ENCODE results near the gene HHATL.
"Not testable (repeated sequence)": the region's sequence is repeated elsewhere in the genome, so short reads cannot be mapped to it uniquely, and the experiment has no call there.

HHATL gene

DNA sequence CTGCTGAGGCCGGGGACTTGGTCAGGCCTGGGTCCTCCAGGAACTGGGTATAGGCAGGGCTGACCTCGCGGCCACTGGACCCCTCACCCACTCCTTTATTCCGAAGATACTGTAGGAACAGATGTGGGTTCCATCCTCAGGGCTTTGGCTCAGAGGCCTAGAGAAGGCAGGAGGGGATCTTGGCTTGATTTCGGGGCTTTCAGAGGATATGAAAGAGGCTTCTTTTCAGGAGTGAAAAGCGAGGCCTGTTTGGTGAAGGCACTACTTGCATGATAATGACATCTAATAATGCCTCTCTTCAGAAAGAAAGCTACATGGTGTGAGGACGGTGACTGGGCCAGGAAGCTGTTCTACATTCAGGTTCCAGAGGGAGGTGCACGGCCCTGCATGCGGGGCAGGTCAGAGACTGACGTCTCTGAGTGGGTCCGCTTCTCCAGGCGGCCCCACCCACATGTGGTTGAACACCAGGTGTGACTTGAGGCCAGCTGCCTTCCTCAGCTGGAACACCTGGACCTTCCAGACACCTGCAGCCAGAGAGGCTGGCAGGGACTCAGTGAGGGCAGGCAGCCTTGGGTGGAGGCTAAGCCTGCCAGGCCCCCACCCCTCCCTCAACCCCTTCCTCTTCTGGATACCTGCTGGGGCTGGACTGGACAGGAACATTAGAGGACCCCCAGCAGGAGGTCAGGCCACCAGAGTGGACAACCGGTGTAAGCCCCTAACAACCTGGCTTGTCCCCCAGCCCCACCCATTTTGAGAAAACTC is 31.1 kb upstream of the HHATL start:
- no peak for DNase-seq

DNA sequence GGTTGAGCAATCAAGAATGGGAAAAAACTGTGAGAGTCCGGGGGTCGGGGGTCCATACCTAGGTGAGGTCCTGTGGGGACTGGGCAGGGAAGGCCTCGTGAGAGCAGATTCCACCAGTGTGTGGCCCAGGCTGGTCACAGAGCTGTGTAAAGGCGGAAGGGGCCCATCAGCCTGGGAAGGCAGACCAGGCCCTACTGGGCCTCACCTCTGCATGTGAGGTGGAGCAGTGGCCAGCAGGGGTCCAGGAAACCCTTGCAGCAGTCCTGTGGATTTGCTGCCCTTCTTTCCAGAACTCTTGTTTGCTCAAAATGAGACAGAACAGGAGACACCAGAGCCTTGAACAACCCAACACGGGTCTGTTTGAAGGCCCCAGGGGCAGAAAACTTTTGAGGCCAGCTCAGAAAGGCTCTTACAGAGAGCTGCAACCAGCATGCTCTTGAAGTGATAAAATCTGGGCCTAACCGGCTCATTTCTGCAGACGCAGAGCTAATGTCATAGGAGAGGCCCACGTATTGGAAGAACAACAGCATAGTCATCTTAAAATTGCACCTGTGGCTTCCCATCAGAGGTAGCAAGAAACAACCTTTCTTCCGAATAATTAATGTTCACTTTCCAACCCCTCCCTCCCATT is 30.3 kb upstream of the HHATL start:
- DNase-seq = no peak

DNA sequence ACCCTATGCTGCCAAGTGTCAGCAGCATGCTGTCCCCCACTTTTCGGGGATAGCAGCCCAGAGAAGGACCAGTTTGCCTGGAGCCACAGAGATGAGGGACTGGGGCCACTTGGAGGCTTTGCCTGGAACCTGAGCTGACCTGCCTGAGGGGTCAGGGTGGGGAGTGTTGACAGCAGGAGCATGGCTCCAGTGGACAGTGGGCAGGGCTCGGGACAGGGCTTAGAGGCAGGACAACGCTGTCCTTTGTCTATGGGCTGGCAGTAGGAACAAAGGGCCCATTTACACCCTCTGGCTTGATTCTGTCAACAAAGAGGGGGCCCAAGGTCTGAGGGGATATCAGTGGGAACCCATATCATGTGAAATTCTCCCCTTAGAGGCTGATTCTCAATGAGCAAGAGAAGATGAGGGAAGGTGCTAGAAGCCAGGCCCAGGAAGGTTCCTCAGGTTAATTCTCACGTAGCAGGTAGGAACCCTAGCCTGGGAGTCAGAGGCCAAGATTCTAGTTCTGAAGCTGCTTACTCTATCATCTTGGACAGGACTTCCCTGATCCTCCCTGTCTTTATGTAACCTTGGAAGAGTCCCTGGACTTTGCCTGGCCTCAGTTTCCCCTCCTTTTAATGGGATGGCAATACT is 29.7 kb upstream of the HHATL start:
- DNase-seq = no peak

DNA sequence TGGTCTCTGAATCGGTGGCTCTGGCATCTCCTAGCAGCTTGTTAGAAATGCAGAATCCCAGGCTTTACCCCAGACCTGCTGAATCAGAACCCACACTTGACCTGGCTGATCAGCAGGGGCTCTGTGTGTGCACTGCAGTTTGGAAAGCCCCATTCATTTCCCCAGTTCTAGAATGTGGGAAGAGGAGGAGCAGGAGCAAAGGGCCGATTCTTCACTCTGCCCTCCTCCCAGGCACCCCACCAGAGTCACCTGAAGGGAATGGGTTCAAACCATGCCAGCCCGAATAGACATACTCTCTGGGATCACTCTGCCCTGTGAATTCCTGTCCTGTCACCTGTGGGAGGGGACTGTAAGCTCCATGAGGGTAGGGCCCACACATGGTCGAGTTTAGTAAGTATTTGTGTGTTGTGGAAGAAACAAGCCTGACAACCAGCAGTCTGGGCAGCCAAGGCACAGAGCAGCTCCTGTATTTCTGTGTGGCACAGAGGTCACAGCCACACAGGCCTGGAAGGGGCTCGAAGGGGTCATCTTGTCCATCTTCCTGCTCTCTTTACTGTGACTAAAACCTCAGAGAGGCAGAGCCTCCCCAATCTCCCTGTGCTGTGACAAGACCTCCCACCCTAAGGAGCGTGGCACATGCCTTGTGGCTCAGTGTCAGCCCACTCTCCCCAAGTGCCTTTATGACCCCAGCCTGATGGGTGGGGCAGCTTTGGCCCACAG is 29.0 kb upstream of the HHATL start:
- no peak for DNase-seq

DNA sequence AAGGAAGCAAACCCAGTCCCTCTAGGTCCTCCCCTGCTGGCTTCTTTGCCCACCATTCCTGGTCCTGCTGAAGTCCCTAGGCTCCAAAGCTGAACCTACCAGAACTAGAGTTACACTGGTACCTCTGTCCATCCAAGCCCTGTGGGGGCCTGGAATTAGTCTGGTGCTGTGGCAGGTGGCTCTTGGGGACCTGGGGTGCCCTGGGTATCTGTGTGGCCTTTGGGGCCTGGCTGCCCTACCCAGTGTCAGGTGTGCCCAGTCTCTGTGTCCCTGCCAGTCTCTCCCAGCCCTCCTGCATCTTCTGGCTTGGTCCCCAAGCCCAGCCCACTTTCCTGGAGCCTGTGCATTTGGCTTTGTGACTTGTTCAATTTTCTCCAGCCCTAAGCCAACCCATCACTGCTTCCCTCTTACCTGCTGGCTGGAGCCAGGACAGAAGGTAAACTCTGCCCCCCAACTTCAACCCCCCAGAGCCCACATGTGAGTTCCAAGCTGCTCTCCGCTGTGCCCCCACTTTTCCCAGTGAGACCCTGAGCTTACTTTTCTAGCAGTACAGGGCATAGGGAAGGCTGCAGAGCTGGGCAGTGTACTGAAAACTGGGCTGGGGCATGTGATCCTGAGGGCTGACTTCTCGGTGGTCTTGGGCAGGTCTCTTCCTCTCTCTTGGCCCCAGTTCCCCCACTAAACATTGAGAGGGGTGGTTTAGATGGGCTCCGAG is 28.3 kb upstream of the HHATL start:
- DNase-seq = no peak

DNA sequence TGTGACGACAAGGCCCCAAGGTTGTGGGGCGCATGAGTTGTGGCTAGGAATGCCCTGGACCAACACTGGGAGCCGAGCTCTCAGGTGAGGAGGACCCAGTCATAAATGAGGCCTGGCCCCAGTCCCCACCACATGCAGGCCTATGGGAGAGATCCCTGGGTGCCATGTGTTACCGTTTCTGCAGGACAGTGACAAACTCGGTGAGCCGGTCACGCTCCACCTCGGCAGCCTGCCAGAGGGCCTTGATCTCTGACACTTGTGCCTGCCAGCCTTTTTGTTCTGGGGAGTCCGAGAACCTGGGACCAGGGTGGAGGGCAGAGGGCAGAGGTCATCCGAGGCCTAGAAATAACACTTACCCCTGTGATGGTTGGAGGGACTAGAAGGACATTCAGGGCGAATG is 27.7 kb upstream of the HHATL start:
- no peak for DNase-seq

DNA sequence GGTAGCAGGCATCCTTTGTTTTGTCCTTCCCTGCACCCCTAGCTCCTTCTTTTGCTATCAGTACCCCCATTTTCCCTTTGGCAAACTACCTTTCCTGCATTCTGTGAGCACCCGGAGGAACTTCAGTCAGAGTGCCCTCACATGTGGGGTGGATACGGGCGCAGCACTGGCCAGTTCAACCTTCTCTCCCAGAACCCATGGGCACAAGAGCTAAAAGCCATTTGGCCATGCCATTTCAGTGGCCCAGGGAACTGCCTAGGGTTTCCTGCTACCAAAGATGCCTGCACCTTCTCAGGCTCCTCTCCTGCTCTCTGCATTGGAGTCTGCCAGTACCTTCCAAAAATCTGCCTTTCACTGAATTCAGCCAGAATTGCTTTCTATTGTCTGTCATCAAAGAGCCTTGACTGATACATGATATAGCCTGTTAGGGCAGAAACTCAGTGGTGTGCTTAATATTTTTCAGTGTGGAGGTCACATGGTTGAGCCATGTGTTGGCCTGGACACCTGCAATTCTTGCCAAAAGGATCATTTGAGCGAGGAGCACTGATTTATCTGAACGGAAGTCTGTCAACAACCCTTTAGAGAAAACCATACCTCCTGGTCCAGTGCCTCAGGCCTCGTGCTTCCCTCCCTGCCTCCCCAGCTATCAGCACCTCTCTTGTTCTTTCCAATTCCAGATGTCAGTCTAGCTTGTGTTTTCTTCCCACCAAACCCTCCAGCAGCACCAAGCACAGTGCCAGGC is 27.0 kb upstream of the HHATL start:
- DNase-seq = no peak

DNA sequence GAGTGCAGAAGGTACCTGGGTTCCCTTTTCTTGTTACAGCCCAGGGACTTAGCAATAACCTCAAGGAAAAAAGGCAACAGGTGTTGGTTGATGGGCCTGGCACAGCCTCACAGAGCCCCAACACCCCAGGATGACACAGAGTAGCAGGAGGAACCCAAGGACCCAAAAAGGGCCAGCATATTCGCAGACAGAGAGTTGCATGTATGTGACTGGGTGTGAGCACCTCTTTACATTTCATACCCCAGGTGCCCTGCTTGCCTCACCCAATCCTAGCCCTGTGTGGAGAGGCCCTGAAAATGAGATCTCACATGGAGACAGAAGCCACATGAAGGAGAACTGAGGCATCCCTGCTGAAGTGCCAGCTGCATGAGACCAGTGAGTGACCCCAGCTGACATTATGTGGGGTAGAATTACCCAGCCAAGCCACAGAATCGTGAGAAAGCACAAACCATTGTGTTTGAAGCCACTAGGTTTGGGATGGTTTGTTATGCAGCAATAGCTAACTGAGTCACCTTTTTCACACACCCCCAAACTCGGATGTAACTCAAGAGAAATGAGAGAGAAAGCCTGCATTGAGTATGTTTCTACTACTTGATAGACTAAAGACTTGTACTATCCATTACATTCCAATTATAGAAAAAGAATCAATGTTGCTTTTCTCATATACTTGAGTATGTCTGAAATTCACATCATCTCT is 26.2 kb upstream of the HHATL start:
- no peak for DNase-seq

DNA sequence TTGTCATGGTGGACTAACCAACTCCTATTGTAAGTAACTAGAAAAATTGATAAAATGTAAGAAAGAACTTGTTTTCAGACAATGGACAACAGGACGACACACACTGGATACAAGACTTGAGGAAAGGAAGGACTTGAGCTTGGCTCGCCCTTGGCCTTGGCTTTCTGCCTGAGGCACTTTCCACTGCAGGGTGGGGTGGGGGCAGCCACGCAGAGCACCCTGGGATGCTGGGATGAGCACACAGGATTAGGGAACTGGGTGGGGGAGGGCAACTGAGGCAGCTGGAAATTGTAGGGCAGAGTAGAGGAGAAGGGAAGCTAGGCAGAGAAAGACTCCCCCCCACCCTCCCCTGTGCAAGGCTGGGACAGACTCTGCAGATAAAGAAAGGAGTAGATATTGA is 25.5 kb upstream of the HHATL start:
- DNase-seq = no peak

DNA sequence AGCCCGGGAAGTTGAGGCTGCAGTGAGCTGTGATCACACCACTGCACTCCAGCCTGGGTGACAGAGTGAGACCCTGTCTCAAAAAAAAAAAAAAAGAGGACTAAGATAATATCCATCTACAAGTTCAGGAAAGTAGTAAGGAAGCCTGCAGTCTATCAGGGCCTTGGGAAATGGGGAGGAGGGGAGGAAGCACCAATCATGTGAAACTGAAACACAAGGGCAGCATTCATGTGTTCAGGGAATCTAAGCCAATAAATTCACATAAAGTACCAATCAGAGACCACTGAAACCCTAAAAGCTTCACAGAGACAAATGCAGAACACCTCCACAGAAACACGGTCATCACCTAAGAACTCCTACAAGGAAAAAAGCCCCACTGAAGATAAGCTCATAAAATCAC is 22.9 kb upstream of the HHATL start:
- no peak for DNase-seq

DNA sequence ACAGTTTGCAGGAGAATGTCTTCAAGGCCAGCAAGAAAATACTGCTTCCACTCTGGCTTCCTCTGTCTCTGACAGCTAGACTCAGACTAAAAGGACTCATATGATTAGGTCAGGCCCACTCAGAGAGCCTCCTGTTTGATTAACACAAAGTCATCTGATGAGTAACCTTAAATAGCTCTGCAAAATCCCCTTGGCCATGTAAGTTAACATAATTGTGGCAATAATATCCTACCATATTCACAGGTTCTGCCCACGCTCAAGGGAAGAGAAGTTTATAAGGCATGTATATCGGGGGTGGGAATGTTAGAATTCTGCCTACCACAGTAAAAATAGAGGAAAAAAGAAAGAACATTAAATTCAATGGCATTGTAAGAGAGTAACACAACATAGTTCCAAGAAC is 20.6 kb upstream of the HHATL start:
- DNase-seq = no peak

DNA sequence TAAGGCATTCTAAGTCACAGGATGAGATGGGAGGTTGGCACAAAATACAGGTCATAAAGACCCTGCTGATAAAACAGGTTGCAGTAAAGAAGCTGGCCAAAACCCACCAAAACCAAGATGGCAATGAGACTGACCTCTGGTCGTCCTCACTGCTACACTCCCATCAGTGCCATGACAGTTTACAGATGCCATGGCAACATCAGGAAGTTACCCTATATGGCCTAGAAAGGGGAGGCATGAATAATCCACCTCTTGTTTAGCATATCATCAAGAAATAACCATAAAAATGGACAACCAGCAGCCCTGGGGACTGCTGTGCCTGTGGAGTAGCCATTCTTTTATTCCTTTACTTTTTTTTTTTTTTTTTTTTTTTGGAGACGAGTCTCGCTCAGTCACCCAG is 19.8 kb upstream of the HHATL start:
- not testable (repeated sequence) for DNase-seq

DNA sequence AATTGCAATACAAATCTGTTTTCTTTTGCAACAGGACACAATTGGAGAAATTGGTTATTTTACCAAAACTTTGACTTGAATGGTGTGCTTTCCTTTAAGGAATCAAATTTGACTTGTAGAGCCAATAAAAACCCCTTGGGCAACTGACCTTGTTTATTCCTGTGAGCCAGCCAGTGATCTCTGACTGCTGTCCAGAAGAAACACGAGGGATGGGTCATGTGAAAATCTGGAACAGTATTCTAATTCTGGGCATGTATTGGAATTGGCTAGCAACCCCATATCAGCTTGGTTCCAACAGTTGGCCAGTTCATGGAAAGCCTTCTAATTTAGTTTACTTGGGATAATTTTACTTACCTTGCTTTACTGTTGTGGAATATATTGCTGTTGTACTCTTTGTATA is 19.1 kb upstream of the HHATL start:
- no peak for DNase-seq

DNA sequence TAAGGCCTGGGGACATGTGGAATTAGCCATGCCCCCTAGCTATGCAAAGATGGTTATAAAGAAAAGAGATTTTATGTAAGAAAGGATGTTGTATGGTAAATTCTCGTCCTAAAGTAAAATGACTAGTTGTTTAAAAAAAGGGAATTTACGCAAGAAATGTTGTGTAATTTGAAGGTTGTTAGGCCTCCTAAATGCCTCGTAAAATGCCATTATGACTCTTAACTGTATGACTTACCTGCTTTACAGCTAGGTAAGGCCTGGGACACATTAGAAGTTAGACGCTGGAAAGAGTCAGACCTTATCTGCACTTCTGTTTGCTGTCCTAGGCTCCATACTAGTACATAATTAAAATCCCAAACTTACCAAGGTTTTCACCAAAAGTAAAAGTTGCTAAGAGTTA is 17.5 kb upstream of the HHATL start:
- no peak for DNase-seq

DNA sequence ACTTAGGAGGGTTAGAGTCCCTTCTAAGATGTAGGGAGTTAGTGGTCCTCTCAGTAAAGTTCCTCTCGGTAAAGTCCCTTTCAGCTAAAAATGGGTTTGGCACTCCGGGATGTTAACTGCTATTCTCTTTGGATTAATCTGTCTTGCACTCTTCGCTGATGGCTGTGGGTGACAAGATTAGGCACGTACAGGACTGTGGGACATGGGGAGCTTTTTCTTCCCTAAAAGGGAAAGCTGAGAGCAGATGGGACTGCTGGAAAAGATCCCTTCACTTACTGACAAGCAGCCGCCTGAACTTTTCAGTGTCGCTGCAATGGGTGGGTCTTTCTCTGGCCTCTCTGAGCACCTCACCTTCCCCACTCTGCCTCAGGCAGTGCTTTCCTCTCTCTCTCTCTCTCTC is 16.4 kb upstream of the HHATL start:
- no peak for DNase-seq

DNA sequence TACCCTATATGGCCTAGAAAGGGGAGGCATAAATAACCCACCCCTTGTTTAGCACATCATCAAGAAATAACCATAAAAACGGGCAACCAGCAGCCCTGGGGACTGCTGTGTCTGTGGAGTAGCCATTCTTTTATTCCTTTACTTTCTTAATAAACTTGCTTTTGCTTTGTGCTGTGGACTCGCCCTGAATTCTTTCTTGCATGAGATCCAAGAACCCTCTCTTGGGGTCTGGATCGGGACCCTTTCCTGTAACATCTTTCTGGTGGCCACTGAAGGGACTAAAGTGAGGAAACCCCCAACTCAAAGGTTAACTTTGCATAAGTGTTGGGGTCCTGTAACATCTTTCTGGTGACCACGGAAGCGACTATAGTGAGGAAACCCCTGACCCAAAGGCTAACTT is 15.7 kb upstream of the HHATL start:
- no peak for DNase-seq

DNA sequence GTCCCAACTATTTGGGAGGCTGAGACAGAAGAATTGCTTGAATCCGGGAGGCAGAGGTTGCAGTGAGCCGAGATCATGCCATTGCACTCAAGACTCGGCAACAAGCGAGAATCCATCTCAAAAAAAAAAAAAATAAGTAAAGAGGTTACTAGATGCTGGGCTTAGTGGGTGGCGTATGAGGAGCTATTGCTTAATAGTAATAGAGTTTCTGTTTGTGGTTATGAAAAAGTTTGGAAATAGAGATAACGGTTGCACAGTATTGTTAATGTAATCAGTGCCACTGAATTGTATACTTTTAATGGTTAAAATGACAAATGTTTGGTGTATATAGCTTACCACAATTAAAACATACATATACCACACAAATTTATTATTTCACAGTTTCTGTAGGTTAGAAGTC is 14.7 kb upstream of the HHATL start:
- DNase-seq = no peak

DNA sequence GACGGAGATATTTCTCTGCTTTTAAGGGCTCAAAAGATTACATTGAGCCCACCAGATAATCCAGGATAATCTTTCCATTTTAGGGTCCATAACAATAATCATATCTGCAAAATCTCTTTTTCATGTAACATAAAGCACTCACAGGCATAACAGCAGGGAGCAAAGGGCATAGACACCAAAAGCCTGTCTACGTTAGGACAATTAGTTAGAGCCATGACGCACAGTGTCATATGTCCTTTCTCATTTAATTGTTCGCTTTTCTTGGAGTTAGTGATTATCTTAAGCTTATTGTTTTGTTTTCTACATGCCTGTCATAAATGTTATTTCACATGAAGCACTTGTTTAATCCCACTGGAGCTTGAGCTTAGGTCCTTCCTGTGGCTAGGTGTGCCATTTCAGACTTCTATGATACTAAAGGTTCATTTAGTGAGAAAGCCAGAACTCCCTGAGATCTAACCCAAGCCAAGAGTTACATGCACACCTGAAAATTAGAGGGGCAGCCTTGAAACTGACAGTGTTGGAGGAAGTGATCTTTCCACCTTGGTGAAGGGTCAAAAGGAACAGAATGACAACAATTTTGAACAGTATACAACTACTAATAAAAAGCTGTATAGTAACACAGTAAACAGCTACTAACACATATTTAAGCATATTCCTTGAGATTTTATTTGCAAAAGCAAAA is 11.7 kb upstream of the HHATL start:
- no peak for DNase-seq

DNA sequence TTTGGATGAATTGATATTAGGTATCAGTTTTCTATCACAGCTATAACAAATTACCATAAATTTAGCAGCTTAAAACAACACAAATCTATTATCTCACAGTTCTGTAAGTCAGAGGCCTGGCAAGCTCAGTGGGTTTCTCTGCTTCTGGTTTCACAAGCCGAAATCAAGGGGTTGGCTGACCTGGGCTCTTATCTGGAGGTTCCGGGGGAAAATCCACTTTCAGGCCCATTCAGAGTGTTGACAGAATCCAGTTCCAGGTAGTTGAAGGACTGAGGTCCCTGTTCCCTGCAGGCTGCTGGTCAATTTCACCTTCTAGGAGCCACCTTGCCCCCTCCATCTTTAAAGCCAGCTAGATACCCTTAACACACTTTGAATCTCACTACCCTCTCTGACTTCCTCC is 11.1 kb upstream of the HHATL start:
- DNase-seq = no peak

DNA sequence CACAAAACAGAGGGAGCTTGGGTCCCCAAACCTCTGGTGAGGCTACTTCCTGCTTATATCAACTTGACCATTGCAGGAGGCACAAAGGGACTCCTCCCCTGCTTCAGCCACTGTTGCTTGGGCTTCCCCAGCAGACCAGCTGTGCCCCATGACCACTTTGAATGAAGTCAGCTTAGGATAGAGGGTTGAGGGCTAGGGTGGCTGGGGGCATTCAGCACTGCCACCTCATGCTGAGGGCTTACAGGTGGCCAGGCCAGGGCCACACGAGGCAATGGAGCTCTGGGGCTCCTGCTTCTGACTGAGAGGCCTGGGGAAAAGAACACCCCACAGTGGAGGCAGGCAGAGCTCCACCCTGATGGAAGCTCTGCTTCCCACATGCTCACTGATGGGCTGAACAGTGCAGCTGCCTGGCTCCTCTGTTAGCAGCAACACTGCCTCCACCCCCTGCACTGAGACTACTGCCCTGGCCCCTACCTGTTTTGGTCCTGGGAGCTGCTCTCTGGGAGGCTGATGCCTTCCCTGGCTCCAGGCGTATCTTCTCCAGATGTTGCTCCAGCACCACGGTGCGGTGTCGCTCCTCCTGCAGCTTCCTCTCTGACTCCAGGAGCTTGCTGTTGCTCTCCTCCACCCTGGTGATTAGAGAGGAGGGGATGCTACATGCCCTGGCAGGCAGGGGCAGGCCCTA is 10.2 kb upstream of the HHATL start:
- DNase-seq = no peak

DNA sequence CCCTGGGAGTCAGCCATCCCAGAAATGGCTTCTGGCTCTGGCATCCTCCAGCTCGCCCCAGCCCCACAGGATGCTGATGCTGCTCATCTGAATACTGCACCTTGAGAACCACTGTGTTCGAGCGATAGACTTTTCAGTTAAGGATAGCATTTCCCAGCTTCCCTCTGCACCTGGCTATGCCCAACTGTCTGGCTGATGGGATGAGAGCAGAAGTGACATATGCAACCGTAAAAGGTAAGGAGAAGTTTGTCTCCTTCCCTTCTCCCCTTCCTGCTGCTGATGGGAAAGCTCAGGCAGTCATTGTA is 9.7 kb upstream of the HHATL start:
- no peak for DNase-seq
